Activated T-cell treated with anti-CD3 and anti-CD28 coated beads, Interleukin-2, amount 50 U/mL, for 72 hours (primary cell): ENCODE results near the gene ZNF326. TPM values are rescaled to one million over a fixed set of nuclear protein-coding genes. Genes with fewer than 3 reads are reported as not detected.

Source experiments
- ATAC-seq, 2 donors: fragments of 150-1000 bp; cut with Tn5 transposase; replicated peaks in 1 of 2; 2 replicates each; pipeline ENCODE4 v1.10.0; 2021; ENCODE audit warnings: moderate library complexity in 2 of 2, mild to moderate bottlenecking in 1 of 2
- DNase-seq, 2 donors: peaks; one replicate each; pipeline ENCODE4 v3.0.0; 2021 to 2022; ENCODE audit warnings: mixed read lengths in 1 of 2
- H3K27ac Mint-ChIP-seq: one replicate; pipeline ENCODE4 v1.8.0; 2022; ENCODE audit warnings: mild to moderate bottlenecking, moderate library complexity, mixed read lengths
- H3K27me3 Mint-ChIP-seq: one replicate; pipeline ENCODE4 v1.8.0; 2022; ENCODE audit warnings: low read depth, mixed read lengths
- H3K36me3 Mint-ChIP-seq, 2 donors: one replicate each; pipeline ENCODE4 v1.8.0; 2022; ENCODE audit warnings: mixed read lengths in 2 of 2, mild to moderate bottlenecking in 1 of 2; ENCODE audit not compliant: insufficient read depth in 2 of 2
- H3K4me1 Mint-ChIP-seq: one replicate; pipeline ENCODE4 v1.8.0; 2022; ENCODE audit warnings: low read depth, mixed read lengths
- H3K4me3 Mint-ChIP-seq, 2 donors: one replicate each; pipeline ENCODE4 v1.8.0; 2022; ENCODE audit warnings: mild to moderate bottlenecking in 2 of 2, mixed read lengths in 2 of 2, moderate library complexity in 2 of 2
- H3K9me3 Mint-ChIP-seq, 2 donors: one replicate each; pipeline ENCODE4 v1.8.0; 2022; ENCODE audit warnings: mixed read lengths in 2 of 2
- total RNA-seq, 2 donors: library from RNA; stranded (reverse); gene quantifications; one replicate each; pipeline ENCODE4 v1.2.3, GENCODE V29; 2022

The ZNF326 gene
- total RNA-seq, 2 donors from 2014 or later: 16.4 to 20.3 TPM

- Mint-ChIP-seq H3K27ac (no peak overlapping the region), H3K4me1 (no peaks in the 10 kb centered on the region), H3K4me3 (no peak overlapping the region), H3K9me3 (no peaks in the 10 kb centered on the region), H3K36me3 (no peaks in the 10 kb centered on the region), H3K27me3 (peaks cover 39% of the 10 kb centered on the region)
- ATAC-seq (no peak), DNase-seq (no peak)
Observed at GRCh38 chr1:90083995-90084394, 89.1 kb downstream of the ZNF326 start.

Other genes with a start within 250 kb of the ZNF326 start
- gene LRRC8D, start 174.1 kb upstream of the ZNF326 start, total RNA-seq: 10 to 100 TPM; 29.2 to 44.8 TPM